HG03135 (cell line): ENCODE results near the gene SPNS3.

Experiments used
- ATAC-seq: cut with Tn5 transposase; IDR thresholded peaks from one replicate; pipeline ENCODE4 v1.9.1; 2021; ENCODE audit warnings: mild to moderate bottlenecking, moderate library complexity; ENCODE audit not compliant: unreplicated experiment

Gene SPNS3, protein sequence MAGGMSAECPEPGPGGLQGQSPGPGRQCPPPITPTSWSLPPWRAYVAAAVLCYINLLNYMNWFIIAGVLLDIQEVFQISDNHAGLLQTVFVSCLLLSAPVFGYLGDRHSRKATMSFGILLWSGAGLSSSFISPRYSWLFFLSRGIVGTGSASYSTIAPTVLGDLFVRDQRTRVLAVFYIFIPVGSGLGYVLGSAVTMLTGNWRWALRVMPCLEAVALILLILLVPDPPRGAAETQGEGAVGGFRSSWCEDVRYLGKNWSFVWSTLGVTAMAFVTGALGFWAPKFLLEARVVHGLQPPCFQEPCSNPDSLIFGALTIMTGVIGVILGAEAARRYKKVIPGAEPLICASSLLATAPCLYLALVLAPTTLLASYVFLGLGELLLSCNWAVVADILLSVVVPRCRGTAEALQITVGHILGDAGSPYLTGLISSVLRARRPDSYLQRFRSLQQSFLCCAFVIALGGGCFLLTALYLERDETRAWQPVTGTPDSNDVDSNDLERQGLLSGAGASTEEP

DNA sequence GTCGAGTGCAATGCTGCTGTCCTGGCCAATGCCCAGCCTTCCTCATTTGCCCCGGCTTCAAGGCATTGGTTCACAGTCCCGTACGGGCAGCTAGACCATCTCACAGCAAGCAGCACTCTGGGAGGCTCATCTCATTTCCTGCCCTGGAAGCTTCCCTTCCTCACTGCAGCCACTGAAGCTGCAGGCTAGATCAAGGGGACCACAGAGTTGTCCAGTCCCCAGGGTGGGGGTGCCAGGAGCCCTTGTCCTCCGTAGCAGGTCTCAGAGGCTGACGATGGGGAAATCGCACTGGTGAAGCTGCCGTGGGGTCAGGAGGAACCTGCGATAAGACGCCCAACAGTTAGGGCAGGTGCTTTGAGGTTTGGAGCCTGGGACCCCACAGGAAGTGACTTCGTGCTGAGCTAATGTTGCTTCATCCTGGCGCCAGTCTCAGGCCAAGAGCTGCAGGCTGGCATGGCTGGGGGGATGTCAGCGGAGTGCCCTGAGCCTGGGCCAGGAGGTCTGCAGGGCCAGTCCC, at the start of gene SPNS3:
Gene SPNS3 (plus strand): TSS at position 426 of the 517 bp plus-strand sequence. CDS start 28 bp downstream, at position 454.
- no peak for ATAC-seq

DNA sequence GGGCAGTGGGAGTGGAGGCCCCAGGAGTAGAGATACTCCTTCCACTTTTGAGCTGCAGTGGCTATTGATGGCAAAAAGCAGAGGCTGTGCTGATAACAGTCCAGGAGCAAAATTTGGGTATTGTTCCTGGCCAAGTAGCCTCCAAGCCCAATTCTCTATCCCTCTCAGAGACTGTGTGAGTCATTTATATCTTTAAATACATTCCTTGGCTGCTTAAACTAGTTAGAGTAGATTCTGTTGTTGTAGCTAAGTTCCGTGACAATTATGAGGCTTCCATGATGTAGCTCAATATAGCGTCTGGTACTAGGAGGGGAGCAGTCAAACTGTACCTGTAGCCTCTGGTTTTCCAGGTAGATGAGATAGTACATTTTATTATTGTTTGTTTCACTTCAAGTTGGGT, 47.3 kb upstream of the SPNS3 start:
- ATAC-seq, result no peak

DNA sequence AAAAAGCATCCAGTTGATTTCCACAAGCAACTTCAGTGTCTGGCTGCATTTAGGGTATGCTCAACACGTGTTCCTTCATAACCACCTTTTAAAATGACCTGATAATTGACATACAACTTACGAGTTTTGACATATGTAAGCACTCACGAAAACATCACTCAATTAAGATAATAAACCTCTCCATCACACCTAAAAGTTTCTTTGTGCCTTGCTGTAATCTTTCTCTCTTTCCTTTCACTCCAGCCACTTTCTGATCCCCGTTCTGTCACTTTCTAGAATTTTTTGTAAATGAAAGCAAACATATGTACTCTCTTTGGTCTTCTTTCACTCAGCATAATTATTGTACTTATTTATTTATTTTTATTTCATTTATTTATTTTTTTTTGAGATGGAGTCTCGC, 46.6 kb upstream of the SPNS3 start:
- no peak for ATAC-seq

DNA sequence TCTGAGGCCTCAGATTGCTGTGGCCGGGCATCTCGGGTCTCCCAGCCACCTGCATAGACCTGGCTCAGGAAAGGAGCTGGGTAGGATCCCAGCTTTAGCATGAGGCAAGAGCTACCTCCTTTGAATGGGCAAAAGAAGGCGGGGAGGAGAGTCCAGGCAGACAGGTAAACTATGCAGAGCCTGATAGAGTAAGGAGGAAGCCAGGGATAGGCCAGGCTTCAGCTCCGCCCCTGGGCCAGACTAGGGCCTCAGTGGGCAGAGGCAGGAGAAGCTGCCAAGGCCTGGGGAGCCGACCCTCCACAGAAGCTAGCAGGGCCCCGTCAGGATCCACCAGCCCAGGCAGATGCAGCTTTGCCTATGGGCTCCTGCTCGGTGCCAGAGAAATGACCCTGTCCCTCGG, 44.7 kb upstream of the SPNS3 start:
- no peak for ATAC-seq

DNA sequence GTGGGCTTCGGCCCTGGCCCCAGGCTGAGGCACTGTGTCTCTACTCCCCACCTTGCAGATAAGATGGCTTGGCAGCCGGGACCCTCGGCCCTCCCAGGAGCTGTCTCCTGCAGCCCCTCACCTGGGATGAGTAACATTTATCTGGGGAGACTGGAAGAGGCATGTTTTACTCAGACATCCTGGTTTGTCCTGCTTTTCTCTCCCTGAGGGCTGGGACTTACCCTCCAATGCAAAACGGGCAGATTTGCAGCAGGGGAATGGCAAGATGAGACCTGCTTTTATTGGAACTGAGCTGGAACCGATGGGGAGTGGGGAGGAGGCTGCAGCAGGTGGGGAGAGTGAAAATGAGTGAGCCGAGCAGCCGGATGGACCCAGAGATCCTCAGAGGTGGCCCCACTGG, 39.9 kb upstream of the SPNS3 start:
- ATAC-seq, result no peak

DNA sequence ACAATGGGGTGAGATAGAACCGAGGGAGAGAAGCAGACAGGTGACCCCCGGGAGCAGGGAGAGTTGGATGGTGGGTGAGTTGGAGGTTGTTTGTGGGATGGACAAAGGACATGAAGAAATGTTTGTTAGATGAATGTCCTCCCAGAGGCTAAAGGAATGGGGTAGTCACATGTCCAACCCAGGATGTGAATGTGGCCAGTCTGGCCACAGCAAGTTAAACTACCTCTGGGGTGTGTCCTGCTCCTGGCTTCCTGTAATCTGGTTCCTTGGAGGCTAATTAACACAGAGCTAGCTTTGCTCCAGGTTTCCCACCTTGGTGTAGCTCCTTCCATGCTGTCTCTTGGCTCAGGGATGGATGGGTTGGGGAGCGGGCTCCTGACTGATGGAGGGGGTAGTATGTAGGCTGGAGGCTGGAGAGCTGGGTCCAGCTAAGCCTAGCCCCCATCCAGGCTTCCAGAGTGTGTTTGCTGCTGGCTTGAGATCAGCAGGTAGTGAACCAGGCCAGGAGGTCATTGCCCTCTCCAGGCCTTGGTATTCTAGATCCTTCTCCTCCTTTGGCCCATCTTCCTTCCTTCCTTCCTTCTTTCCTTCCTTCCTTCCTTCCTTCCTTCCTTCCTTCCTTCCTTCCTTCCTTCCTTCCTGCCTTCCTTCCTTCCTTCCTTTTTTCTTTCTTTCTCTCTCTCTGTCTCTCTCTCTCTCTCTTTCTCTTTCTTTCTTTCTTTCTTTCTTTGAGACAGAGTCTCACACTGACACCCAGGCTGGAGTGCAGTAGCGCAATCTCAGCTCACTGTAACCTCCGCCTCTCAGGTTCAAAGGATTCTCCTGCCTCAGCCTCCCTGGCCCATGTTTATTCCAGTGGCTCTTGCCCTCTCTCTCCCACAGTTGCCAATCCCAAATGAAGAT, 39.3 kb upstream of the SPNS3 start:
- no peak for ATAC-seq

DNA sequence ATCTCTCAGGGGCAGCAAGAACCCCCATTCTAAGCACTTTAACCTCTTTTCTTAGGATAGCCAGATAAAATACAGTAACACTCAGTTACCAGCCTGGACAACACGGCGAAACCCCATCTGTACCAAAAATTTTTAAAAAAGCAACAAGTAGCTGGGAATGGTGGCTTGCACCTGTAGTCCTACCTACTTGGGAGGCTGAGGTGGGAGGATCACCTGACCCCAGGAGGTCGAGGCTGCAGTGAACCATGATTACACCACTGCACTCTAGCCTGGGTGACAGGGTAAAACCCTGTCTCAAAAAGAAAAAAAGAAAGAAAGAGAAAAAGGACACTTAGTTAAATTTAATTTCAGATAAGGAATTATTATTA, 38.6 kb upstream of the SPNS3 start:
- no peak for ATAC-seq

DNA sequence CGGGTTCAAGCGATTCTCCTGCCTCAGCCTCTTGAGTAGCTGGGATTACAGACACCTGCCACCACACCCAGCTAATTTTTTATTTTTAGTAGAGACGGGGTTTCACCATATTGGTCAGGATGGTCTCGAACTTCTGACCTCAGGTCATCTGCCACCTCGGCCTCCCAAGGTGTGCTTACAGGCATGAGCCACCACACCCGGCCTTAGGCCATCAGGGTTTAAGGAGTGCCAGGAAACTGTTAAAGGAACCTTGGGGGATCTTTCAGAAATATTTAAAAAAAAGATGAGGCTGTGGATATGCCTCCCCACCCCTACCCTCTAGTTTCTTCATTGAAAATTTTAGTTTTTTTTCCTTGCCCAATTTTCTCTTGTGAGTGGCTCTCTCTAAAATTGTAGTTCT, 35.9 kb upstream of the SPNS3 start:
- no peak for ATAC-seq

DNA sequence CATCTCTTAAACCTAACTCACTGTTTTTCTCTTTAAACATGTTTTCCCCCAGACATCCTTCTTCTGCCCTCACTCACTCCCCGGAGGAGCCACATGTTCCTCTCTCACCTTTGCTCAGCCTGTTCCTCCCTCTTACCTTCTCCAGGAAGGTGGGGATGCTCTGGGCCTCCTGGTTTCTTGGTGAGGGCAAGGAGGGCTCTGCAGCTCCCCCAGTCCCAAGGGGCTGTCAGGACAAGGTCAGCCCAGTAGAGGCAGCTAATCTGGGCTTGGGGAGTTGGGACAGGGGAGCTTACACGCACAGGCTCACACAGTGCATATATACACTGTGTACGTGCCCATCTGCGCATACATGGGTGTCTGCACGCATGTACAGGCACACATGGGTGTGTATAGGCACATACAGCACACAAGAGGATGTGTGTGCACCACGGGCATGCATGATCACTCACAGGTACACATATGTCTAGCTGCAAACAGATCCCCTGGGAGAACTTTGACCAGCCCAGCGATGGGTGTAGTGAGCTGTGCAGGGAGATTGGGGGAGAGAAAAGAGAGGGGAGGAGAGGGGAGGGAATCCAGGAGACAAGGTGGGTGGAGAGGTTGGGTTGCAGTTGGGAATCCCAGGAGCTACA, 28.6 kb upstream of the SPNS3 start:
- no peak for ATAC-seq

DNA sequence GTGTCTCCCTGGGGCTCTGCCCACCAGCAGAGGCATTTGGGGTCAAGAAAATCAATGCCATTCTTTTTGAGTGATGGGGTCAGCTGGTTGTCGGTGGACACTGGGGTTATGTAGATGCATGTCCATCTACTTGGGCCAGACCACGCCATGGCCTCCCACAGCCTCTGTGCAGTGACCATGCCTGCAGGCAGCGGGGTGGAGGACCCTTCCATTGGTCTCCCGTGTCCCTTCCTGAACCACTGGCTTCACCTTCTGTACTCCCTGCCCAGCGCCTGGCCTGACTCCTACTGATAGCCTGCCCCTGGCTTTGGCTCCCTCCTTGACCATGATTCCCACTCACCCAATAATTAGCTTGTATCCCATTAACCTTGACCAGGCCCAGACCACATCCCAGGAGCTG, 28.0 kb upstream of the SPNS3 start:
- no peak for ATAC-seq

DNA sequence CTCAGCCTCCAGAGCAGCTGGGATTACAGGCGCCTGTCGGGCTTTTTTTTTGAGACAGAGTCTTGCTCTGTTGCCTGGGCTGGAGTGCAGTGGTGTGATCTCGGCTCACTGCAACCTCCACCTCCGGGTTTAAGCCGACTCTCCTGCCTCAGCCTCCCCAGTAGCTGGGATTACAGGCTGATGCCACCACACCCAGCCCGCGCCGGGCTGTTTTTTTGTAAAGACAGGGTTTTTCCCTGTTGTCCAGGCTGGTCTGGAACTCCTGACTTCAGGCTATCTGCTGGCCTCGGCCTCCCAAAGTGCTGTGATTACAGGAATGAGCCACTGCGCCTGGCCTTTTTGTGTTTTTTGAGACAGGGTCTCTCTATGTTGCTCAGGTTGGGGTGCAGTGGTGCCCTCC, 27.4 kb upstream of the SPNS3 start:
- ATAC-seq, result no peak

DNA sequence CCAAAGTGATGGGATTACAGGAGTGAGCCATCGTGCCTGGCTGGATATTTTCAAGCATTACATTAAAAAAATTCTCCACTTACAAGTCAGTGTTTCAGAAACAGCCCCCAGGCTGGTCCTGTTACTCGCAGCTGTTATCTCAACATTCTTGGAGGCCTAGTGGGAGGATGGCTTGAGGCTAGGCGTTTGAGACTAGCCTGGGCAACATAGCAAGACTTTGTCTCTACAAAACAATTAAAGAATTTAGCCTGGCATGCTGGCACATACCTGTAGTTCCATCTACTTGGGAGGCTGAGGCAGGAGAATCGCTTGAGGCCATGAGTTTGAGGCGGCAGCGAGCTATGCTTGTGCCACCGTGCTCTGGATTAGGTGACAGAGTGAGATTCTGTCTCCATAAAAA, 26.5 kb upstream of the SPNS3 start:
- no peak for ATAC-seq

DNA sequence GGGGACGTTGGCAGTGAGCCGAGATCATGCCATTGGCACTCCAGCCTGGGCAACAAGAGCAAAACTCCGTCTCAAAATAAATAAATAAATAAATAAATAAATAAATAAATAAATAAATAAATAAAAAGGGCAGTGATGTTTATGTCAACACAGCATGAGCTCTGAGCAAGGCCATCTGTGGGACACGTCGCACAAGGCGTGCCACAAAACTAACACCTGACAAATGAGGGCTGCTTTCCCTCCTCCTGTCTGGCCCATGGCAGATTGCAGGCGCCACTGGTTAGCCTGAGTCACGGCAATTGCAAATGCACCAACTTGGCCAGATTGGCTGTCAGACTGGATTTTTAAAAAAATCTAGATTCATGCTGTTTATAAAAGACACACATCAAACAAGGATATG, 25.9 kb upstream of the SPNS3 start:
- ATAC-seq, result no peak

DNA sequence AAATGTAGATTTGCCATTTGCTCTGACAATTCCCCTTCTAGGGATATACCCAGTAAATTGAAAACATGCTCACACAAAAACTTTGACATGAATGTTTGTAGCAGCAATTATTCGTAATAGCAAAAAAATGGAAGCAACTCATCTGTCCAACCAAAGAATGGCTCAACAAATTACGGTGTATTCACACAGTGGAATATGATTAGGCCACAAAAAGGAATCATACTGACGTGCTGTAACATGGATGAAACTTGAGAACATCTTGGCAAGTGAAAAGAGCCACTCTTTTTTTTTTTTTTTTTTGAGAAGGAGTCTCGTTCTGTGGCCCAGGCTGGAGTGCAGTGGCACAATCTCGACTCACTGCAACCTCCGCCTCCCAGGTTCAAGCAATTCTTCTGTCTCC, 24.1 kb upstream of the SPNS3 start:
- no peak for ATAC-seq

DNA sequence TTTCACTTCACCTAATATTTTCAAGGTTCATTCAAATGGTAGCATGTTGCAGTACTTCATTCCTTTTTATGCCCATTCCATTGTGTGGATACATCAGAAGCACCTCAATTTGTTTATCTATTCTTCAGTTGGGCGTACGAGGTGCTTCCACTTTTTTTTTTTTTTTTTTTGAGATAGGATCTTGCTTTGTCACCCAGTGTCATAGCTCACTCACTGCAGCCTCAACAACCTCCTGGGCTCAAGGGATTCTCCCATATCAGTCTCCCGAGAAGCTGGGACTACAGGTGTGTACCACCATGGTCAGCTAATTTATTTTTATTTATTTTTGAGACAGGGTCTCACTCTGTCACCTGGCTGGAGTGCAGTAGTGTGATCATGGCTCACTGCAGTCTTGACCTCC, 22.5 kb upstream of the SPNS3 start:
- ATAC-seq, result no peak

DNA sequence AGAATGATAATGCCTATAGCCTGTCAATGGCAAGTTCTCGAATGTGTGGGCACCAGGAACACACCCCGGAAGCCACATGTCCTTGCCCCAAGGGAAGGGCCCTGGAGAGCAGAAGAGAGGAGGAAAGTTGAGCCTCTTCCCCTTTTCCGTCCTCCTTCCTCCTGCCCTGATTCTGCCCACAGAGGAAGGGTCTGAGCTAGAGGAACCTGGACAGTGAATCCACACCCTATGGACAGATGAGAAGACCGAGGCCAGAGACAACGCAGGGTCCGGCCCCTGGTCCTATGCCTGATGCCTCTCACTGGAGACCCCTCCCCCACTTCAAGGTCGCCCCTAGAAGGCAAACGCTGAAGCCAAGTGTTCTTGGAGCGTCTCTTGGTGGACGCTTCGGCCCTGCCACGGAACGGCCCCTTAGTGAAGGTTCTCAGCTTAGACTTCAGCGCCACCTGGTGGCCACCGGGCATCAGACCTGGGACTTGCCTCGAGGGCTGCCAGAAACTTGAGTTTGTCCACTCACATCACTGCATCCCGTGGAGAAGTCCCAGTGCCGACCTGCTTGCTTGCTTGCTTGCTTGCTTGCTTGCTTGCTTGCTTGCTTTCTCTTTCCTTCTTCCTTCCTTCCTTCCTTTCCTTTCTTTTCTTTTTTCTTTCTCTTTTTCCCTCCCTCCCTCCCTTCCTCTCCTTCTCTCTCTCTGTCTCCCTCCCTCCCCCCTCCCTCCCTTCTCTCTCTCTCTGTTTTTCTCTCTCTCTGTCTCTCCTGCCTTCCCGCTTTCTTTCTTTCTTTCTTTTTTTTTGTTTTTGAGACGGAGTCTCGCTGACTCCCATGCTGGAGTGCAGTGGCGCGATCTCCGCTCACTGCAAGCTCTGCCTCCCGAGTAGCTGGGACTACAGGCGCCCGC, 20.6 kb upstream of the SPNS3 start:
- peak; percentile 73 for ATAC-seq

DNA sequence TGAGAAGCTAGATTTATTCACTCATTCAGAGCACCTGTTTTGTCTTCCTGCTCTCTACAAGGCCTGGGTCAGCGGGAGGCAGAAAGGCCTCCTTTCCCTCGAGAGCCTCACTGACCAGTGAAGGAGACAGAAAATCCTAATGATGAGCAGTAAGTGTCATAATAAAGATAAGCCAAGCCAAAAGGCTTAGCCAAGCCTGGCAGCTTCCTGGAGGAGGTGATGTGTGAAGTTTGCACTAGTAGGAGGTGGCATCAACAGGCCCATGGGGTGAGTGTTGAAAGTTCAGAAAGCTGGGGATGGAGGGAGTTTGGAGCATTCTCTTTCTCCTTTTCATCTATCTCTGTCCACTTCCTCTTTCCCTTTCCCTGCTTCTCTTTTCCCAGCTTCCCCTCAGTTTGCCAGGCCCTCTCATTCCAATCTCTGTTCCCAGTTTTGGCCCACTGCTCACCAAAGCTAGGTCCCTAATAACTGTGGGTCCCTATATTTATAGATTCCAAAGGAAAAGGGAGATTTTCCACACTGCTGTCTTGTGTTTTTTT, 16.5 kb upstream of the SPNS3 start:
- ATAC-seq, result no peak

DNA sequence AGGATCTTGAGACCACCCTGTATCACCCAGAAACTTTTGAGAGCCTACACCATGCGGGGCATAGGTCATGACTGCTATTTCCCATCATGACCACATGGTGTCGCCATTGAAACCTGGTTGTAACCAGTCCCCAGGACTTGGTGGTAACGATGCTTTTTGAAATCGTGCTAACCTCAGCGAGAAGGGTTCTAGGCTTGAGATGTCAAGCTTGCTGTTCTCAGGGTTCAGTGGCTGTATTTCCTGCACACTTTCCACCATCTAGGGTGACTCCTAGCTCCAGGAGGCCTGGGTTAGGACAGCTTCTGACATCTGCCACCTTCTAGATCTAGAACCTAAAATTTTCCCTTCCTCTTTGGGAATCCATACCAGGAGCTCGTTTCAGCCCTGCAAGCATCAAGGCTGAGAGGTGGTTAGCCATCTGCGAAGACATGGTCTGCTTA, 13.0 kb upstream of the SPNS3 start:
- ATAC-seq, result no peak

DNA sequence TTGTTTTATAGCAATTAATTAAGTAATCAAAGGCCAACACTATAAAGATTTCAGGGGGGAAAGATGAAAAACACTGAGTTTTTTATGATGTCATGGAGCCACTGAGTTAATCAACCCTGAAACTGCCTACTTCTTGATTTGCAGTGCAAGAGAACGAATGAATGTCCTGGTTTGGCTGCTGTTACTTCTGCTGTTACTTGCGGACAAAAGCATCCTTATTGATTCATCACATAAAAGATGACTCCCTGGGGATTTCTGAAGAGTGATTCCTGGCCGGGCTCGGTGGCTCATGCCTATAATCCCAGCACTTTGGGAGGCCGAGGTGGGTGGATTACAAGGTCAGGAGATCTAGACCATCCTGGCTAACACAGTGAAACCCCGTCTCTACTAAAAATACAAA, 10.9 kb upstream of the SPNS3 start:
- ATAC-seq, result no peak

DNA sequence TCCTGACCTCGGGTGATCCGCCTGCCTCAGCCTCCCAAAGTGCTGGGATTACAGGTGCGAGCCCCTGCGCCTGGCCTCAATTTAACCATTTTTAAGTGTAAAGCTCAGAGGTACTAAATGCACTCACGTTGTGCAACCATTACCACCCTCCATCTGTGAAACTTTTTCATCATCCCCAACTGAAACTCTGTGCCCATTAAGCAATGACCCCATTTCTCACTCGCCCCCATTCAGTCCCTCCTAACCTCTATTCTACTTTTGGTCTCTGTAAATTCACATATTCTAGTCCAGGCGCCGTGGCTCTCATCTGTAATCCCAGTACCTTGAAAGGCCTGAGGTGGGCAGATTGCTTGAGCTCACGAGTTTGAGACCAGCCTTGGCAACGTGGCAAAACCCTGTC, 8.3 kb upstream of the SPNS3 start:
- ATAC-seq, result no peak
